SIG-M5 treated with dmso at 0.1 percent for 504 hours (cell line): ENCODE data around the gene HIF1AN.

ENCODE experiments used
- DNase-seq: peaks from one replicate; lab custom pipeline; 2025; ENCODE audit not compliant: unreplicated experiment; lab: John Stamatoyannopoulos, UW

Gene HIF1AN

GRCh38 chr10:100520811-100521210 is 14.9 kb upstream of the HIF1AN start:
- DNase-seq, result no peak

- no peak for DNase-seq
Observed at GRCh38 chr10:100522107-100522801, 13.5 kb upstream of the HIF1AN start.

GRCh38 chr10:100522945-100523344 is 12.8 kb upstream of the HIF1AN start:
- DNase-seq, result no peak

GRCh38 chr10:100524206-100524605 is 11.5 kb upstream of the HIF1AN start:
- no peak for DNase-seq

GRCh38 chr10:100524638-100525037 is 11.1 kb upstream of the HIF1AN start:
- no peak for DNase-seq

GRCh38 chr10:100528123-100528886 is 7.4 kb upstream of the HIF1AN start:
- DNase-seq, result no peak

GRCh38 chr10:100528921-100529474 is 6.7 kb upstream of the HIF1AN start:
- DNase-seq, result no peak

- DNase-seq, result peak; percentile 68
Observed at GRCh38 chr10:100529475-100530298, 6.1 kb upstream of the HIF1AN start, which contains the start of gene NDUFB8. TSS of gene NDUFB8 (minus strand) at chr10:100529871. CDS start at chr10:100529851, 20 bp downstream.

GRCh38 chr10:100531761-100532160 is 4.0 kb upstream of the HIF1AN start:
- DNase-seq, result no peak

GRCh38 chr10:100534726-100535125 is 1.0 kb upstream of the HIF1AN start:
- no peak for DNase-seq

GRCh38 chr10:100535338-100535714 is 417 bp upstream of the HIF1AN start:
- DNase-seq, result no peak

GRCh38 chr10:100537475-100537874 is 1.7 kb downstream of the HIF1AN start:
- DNase-seq, result no peak

GRCh38 chr10:100544950-100545349 is 9.2 kb downstream of the HIF1AN start:
- no peak for DNase-seq

GRCh38 chr10:100551196-100551595 is 15.5 kb downstream of the HIF1AN start:
- DNase-seq, result peak; percentile 26

GRCh38 chr10:100551738-100552137 is 16.0 kb downstream of the HIF1AN start:
- no peak for DNase-seq

GRCh38 chr10:100553929-100554328 is 18.2 kb downstream of the HIF1AN start:
- DNase-seq, result peak; percentile 8

- DNase-seq, result no peak
Observed at GRCh38 chr10:100554902-100555301, 19.2 kb downstream of the HIF1AN start.

GRCh38 chr10:100560248-100560647 is 24.5 kb downstream of the HIF1AN start:
- DNase-seq, result no peak

GRCh38 chr10:100561005-100561404 is 25.3 kb downstream of the HIF1AN start:
- DNase-seq, result no peak

- no peak for DNase-seq
Observed at GRCh38 chr10:100562008-100562672, 26.4 kb downstream of the HIF1AN start.
